Uterus (tissue), 4 donors: ENCODE data around the gene OR1I1. TPM values are rescaled to one million over a fixed set of nuclear protein-coding genes. Genes with fewer than 3 reads are reported as not detected.

Source experiments
- DNase-seq, 2 donors: peaks; one replicate each; pipeline ENCODE4 v3.0.0-alpha.2; 2019 to 2020
- H3K27ac ChIP-seq, 2 donors: fragments of 200-600 bp; sonication (generic); 1 replicate in 1 of 2; 2 replicates in 1 of 2; pipeline ENCODE4 v1.5.1; 2016 to 2018
- H3K27me3 ChIP-seq, 2 donors: fragments of 200-600 bp; sonication (generic); one replicate each; pipeline ENCODE4 v1.5.1; 2018 to 2019; ENCODE audit warnings: control low read depth in 1 of 2
- H3K36me3 ChIP-seq, 2 donors: fragments of 200-600 bp; sonication (generic); one replicate each; pipeline ENCODE4 v1.5.1; 2019; ENCODE audit warnings: control low read depth in 1 of 2
- H3K4me1 ChIP-seq, 2 donors: fragments of 200-600 bp; sonication (generic); one replicate each; pipeline ENCODE4 v1.5.1; 2018 to 2019; ENCODE audit warnings: control low read depth in 1 of 2
- H3K4me3 ChIP-seq, 2 donors: fragments of 200-600 bp; sonication (generic); 1 replicate in 1 of 2; 2 replicates in 1 of 2; pipeline ENCODE4 v1.5.1; 2018 to 2019; ENCODE audit warnings: mild to moderate bottlenecking in 1 of 2
- H3K9me3 ChIP-seq, 2 donors: fragments of 200-600 bp; sonication (generic); one replicate each; pipeline ENCODE4 v1.5.1; 2019; ENCODE audit warnings: control low read depth in 1 of 2
- CTCF ChIP-seq, 4 experiments: fragments of 200-600 bp in 2 of 4; fragments of 450-650 bp in 2 of 4; sonication (generic) in 2 of 4; IDR thresholded peaks; one replicate each; pipeline ENCODE4 v1.5.1; 2016 to 2019; ENCODE audit warnings: antibody characterized with exemption in 4 of 4, mild to moderate bottlenecking in 2 of 4, moderate library complexity in 1 of 4
- POLR2A ChIP-seq, 2 donors: fragments of 450-650 bp; IDR thresholded peaks; one replicate each; pipeline ENCODE4 v1.6.1; 2016; ENCODE audit warnings: antibody characterized with exemption in 2 of 2, mild to moderate bottlenecking in 1 of 2, moderate library complexity in 1 of 2
- intact Hi-C: fragments of 100-400 bp; cut with DNase I; formaldehyde crosslinking; loops from one replicate; pipeline ENCODE4 v1.15.1; 2023; ENCODE audit warnings: low total_unique reads
- total RNA-seq, 4 donors: library from RNA; depleted of rRNA in 3 of 4; stranded (reverse); fragments of >200 nt in 3 of 4; gene quantifications; one replicate each; pipeline versions ENCODE4 v1.1.0 to v1.2.4, GENCODE V29; 2014 to 2023
- donor health status: DM: yes; HTN: yes; CAD: no.

OR1I1 gene
- total RNA-seq, 4 donors from 2014 or later: not detected

- intact Hi-C loops: no loop called here
Observed at GRCh38 chr19:15105044-15105443, 23.0 kb downstream of the OR1I1 start.

DNA sequence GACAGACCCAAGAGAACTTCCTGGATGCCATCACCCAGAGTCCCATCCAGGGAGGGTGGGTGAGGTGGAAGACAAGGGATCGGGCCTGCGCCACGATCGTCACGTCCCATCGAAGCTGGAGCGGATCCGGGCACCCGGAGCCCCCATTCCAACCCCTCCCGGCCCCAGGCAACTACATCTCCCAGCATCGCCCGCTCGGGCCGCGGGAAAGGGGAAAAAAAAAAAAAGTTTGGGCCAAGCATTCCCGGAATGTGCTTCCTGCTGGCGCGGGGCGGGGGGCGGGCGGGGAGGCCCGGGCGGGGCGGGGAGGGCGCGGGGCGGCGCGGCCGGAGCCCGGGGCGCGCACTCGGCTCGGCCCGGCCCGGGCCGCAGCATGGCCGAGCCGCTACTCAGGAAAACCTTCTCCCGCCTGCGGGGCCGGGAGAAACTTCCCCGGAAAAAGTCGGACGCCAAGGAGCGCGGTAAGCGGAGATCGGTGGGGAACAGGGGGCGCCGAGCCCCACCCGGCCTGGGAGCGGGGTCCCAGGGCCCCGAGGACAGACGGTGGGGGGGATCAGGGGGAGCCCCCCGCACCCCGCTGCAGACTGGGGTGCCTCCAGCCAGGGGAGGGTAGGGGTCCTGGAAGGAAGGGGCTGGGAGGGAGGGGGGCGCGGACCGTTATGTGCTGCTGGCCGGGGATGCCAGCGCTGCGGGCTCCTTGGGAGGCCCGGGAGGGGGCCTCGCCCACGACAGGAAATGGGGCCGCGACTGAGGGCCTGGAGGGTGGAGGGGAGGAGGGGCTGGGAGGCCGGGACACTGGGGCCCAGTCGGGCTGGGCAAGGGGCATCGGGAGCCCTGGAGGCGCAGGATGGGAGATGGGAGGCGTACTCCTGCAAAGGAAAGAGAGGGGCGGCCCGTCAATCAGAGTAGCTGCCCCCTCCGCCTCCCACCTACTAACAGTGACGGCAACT is 25.3 kb downstream of the OR1I1 start, which contains the start of gene SYDE1:
SYDE1 (plus strand) TSS at position 341 of the 950 bp plus-strand sequence; CDS start at position 374, 33 bp downstream.
- Histone ChIP-seq H3K27ac (peak within 1 kb of the TSS; percentile 95 to 97), H3K27me3 (no peaks in the 10 kb centered on the region), H3K36me3 (no peaks in the 10 kb centered on the region), H3K4me1 (peaks cover 0 to 10% of the 10 kb centered on the region in 2 donors), H3K9me3 (peaks cover 0 to 5% of the 10 kb centered on the region in 2 donors), H3K4me3 (peak within 1 kb of the TSS; percentile 83 to 97)
- TF ChIP-seq CTCF (IDR thresholded peaks at IDR 0.05): no peak
- TF ChIP-seq POLR2A (IDR thresholded peaks at IDR 0.05): peak in 1 of 2 donors; percentile 55
- intact Hi-C loops: no loop called here
- peak; percentile 59 to 66 for DNase-seq

More at GRCh38 chr19:15105044-15105443, 23.0 kb downstream of the OR1I1 start:
- Histone ChIP-seq H3K4me3 (no peak overlapping the region), H3K27ac (no peak overlapping the region), H3K27me3 (no peaks in the 10 kb centered on the region), H3K9me3 (peaks cover 0 to 5% of the 10 kb centered on the region in 2 donors), H3K4me1 (peaks cover 0 to 10% of the 10 kb centered on the region in 2 donors), H3K36me3 (no peaks in the 10 kb centered on the region)
- no peak for TF ChIP-seq CTCF (IDR thresholded peaks at IDR 0.05)
- no peak for TF ChIP-seq POLR2A (IDR thresholded peaks at IDR 0.05)
- no peak for DNase-seq

GRCh38 chr19:15108145-15108844 is 26.3 kb downstream of the OR1I1 start:
- peaks cover 0 to 5% of the 10 kb centered on the region in 2 donors for H3K9me3 ChIP-seq
- peak overlapping the region; percentile 95 to 97 for H3K27ac ChIP-seq
- no peaks in the 10 kb centered on the region for H3K36me3 ChIP-seq
- peak overlapping the region; percentile 83 to 97 for H3K4me3 ChIP-seq
- DNase-seq: no peak
- intact Hi-C loops: no loop called here
- H3K27me3 ChIP-seq: no peaks in the 10 kb centered on the region
- TF ChIP-seq CTCF (IDR thresholded peaks at IDR 0.05) (no peak), POLR2A (IDR thresholded peaks at IDR 0.05) (no peak)
- H3K4me1 ChIP-seq: peaks cover 0 to 10% of the 10 kb centered on the region in 2 donors

GRCh38 chr19:15108845-15109767 is 27.1 kb downstream of the OR1I1 start:
- no peak overlapping the region for H3K4me3 ChIP-seq
- TF ChIP-seq POLR2A (IDR thresholded peaks at IDR 0.05): no peak
- TF ChIP-seq CTCF (IDR thresholded peaks at IDR 0.05): no peak
- H3K27ac ChIP-seq: peak overlapping the region; percentile 95 to 97
- no peaks in the 10 kb centered on the region for H3K36me3 ChIP-seq
- H3K9me3 ChIP-seq: no peaks in the 10 kb centered on the region
- intact Hi-C loops: no loop called here
- DNase-seq: no peak
- no peaks in the 10 kb centered on the region for H3K27me3 ChIP-seq
- peaks cover 0 to 10% of the 10 kb centered on the region in 2 donors for H3K4me1 ChIP-seq
